Kidney glomerular epithelial cell (primary cell): Measurements from ENCODE around the gene SLC38A3.
"Not testable (repeated sequence)": the region's sequence is repeated elsewhere in the genome, so short reads cannot be mapped to it uniquely, and the experiment has no call there.

Experiments used
- DNase-seq: peaks from one replicate; lab custom pipeline; 2025; lab: John Stamatoyannopoulos, UW

The SLC38A3 gene

GRCh38 chr3:50210510-50211367, 5.7 kb downstream of the SLC38A3 start:
- no peak for DNase-seq

GRCh38 chr3:50211368-50211717, 6.3 kb downstream of the SLC38A3 start:
- not testable (repeated sequence) for DNase-seq

- DNase-seq = peak; percentile 67
Measured at GRCh38 chr3:50211930-50212329, 6.9 kb downstream of the SLC38A3 start.

GRCh38 chr3:50212502-50212901, 7.4 kb downstream of the SLC38A3 start:
- no peak for DNase-seq

- DNase-seq = no peak
Measured at GRCh38 chr3:50212971-50213370, 7.9 kb downstream of the SLC38A3 start.

GRCh38 chr3:50213373-50213772, 8.3 kb downstream of the SLC38A3 start:
- DNase-seq = no peak

GRCh38 chr3:50214824-50215223, 9.8 kb downstream of the SLC38A3 start:
- DNase-seq = no peak

GRCh38 chr3:50215529-50215928, 10.5 kb downstream of the SLC38A3 start:
- no peak for DNase-seq

GRCh38 chr3:50217681-50218080, 12.6 kb downstream of the SLC38A3 start:
- no peak for DNase-seq

- no peak for DNase-seq
Measured at GRCh38 chr3:50218448-50218847, 13.4 kb downstream of the SLC38A3 start.

- no peak for DNase-seq
Measured at GRCh38 chr3:50219285-50219684, 14.2 kb downstream of the SLC38A3 start.

- DNase-seq = no peak
Measured at GRCh38 chr3:50220109-50220508, 15.0 kb downstream of the SLC38A3 start.

GRCh38 chr3:50221051-50221410, 16.0 kb downstream of the SLC38A3 start:
- DNase-seq = no peak

GRCh38 chr3:50221411-50222168, 16.5 kb downstream of the SLC38A3 start:
- DNase-seq = no peak

- DNase-seq = no peak
Measured at GRCh38 chr3:50222169-50222528, 17.1 kb downstream of the SLC38A3 start.

- no peak for DNase-seq
Measured at GRCh38 chr3:50224639-50225038, 19.6 kb downstream of the SLC38A3 start.

- DNase-seq = no peak
Measured at GRCh38 chr3:50226888-50227389, 21.9 kb downstream of the SLC38A3 start.

- peak; percentile 90 for DNase-seq
Measured at GRCh38 chr3:50227390-50228183, 22.5 kb downstream of the SLC38A3 start.

GRCh38 chr3:50228184-50228763, 23.2 kb downstream of the SLC38A3 start:
- not testable (repeated sequence) for DNase-seq

- no peak for DNase-seq
Measured at GRCh38 chr3:50229490-50229889, 24.4 kb downstream of the SLC38A3 start.

- DNase-seq = no peak
Measured at GRCh38 chr3:50230104-50230793, 25.2 kb downstream of the SLC38A3 start.

GRCh38 chr3:50230794-50231125, 25.7 kb downstream of the SLC38A3 start:
- no peak for DNase-seq
